NCI-H748 treated with DMSO at 0.1 percent for 48 hours (cell line): ENCODE results near the gene DMRT3.

Experiments
- DNase-seq: peaks from one replicate; lab custom pipeline; 2025; lab: John Stamatoyannopoulos, UW

The DMRT3 gene

GRCh38 chr9:976258-976942 is at the start of gene DMRT3:
TSS of gene DMRT3 (plus strand) at chr9:976655. CDS start at chr9:977002, 347 bp downstream.
- no peak for DNase-seq

GRCh38 chr9:926976-927375 is 49.5 kb upstream of the DMRT3 start:
- no peak for DNase-seq

- DNase-seq, result no peak
Observed at GRCh38 chr9:928363-929042, 48.0 kb upstream of the DMRT3 start.

GRCh38 chr9:929719-930118 is 46.7 kb upstream of the DMRT3 start:
- no peak for DNase-seq

- DNase-seq, result no peak
Observed at GRCh38 chr9:933356-933755, 43.1 kb upstream of the DMRT3 start.

- peak; percentile 91 for DNase-seq
Observed at GRCh38 chr9:935348-935965, 41.0 kb upstream of the DMRT3 start.

GRCh38 chr9:942805-943580 is 33.5 kb upstream of the DMRT3 start:
- DNase-seq, result no peak

- DNase-seq, result no peak
Observed at GRCh38 chr9:947985-948384, 28.5 kb upstream of the DMRT3 start.

- no peak for DNase-seq
Observed at GRCh38 chr9:948497-948896, 28.0 kb upstream of the DMRT3 start.

- DNase-seq, result no peak
Observed at GRCh38 chr9:950139-950538, 26.3 kb upstream of the DMRT3 start.

- DNase-seq, result no peak
Observed at GRCh38 chr9:952546-952945, 23.9 kb upstream of the DMRT3 start.

- no peak for DNase-seq
Observed at GRCh38 chr9:959105-959504, 17.4 kb upstream of the DMRT3 start.

- no peak for DNase-seq
Observed at GRCh38 chr9:959914-960313, 16.5 kb upstream of the DMRT3 start.

GRCh38 chr9:962023-962422 is 14.4 kb upstream of the DMRT3 start:
- no peak for DNase-seq

GRCh38 chr9:965497-965896 is 11.0 kb upstream of the DMRT3 start:
- DNase-seq, result no peak

GRCh38 chr9:966870-967269 is 9.6 kb upstream of the DMRT3 start:
- DNase-seq, result peak; percentile 35

- no peak for DNase-seq
Observed at GRCh38 chr9:967436-967835, 9.0 kb upstream of the DMRT3 start.

GRCh38 chr9:967903-968641 is 8.4 kb upstream of the DMRT3 start:
- DNase-seq, result peak; percentile 54

- no peak for DNase-seq
Observed at GRCh38 chr9:969310-970150, 6.9 kb upstream of the DMRT3 start.

- no peak for DNase-seq
Observed at GRCh38 chr9:970151-970996, 6.1 kb upstream of the DMRT3 start.
